ENCODE results near the gene GASK1B.

The GASK1B gene

DNA sequence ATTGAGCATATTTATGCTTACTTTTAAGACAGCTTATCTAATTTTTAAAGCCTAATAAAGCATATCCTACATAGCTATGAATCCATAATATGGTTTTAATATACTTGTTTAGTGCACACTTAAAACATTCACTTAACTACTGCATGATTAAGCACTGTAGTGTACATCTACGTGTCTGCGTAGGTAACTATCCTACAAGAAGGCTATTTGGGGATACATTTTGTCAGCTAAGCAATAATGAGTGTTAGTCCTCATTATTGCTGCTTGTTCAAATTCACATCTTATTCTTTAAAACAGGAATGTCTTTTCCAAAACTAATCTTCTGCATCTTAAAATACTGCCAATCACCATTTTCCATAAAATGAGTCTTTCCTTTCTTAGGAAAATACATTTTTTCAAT lies 38.6 kb downstream of the GASK1B start:
- DNase-seq, result no peak

DNA sequence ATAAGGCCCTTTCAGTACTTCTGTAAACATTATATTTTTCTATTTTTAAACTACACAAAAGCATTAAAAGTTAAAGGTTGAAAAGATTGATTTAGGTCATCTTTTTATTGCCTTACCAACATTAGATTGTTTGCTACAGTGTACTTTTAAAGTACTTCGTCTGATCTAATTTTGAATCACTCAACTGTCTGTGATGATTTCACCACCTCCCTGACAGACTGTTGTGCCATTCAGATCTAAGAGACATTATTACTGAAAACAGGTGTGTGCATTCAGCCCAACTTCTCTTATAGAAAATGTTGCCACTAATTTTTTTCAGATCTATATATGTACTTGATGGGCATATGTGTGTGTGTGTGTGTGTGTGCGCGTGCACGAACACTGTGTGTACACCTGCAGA lies 39.3 kb downstream of the GASK1B start:
- DNase-seq, result no peak

DNA sequence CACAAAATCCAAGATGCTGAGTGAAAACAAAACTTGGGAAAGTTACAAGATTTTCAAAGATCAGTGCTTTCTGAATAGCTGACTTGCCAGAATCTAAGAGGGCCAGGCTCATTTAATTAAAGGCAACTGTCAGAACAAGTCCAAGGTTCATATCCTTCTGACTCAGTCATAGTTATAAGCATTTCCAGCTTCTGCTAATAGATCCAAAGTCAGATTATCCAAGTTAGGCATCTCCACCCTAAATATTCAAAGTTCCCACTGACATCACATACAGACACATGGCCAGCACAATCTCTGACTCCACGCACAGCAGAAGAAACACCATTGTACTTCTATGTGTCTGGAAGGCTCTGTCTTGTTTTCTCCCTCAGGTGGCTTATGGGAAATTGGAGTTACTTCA lies 41.8 kb downstream of the GASK1B start:
- DNase-seq, result no peak

- peak; percentile 75 for DNase-seq
Observed at GRCh38 chr4:158130204-158130603, 42.6 kb downstream of the GASK1B start.

- no peak for DNase-seq
Observed at GRCh38 chr4:158129694-158130093, 43.1 kb downstream of the GASK1B start.

GRCh38 chr4:158128540-158128939 lies 44.3 kb downstream of the GASK1B start:
- no peak for DNase-seq

DNA sequence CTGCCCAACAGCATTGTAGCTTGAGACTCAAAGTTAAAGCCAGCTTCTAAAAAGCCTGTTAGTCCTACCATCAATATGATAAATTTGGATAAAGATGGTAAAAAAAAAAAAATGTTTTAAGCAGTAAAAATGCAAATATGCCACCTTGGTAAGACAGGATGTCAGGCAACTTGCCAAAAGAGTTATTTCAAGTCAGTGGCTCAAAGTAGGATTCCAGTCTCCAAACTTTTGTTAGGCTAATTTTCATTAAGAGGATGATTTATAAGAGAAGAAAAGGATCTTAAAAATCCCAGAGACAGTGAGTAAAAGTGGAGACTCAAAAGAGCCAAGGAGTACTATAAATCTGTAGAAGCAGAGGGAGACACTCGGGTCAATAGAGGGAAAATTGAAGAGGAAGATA lies 47.5 kb downstream of the GASK1B start:
- no peak for DNase-seq

Measured in NCI-H69 (cell line).